Measurements from ENCODE around the gene NEDD8.

Gene NEDD8

GRCh38 chr14:24182110-24182882 is 49.9 kb downstream of the NEDD8 start:
- FAIRE-seq (no peak), DNase-seq (ENCODE audit: insufficient read length, low spot score) (no peak)

GRCh38 chr14:24181371-24182077 is 50.6 kb downstream of the NEDD8 start:
- FAIRE-seq (no peak), DNase-seq (ENCODE audit: insufficient read length, low spot score) (no peak)

- DNase-seq (ENCODE audit: insufficient read length, low spot score) (no peak), FAIRE-seq (no peak)
These were observed 52.0 kb downstream of the NEDD8 start for GRCh38 chr14:24179961-24180796.

- FAIRE-seq = no peak
These were observed 52.7 kb downstream of the NEDD8 start for GRCh38 chr14:24179294-24179960.

GRCh38 chr14:24178399-24179178 is 53.6 kb downstream of the NEDD8 start:
- DNase-seq (ENCODE audit: insufficient read length, low spot score) (no peak), FAIRE-seq (no peak)

More at GRCh38 chr14:24179294-24179960, 52.7 kb downstream of the NEDD8 start:
- DNase-seq (ENCODE audit: insufficient read length, low spot score) = no peak

- FAIRE-seq = no peak
- DNase-seq (ENCODE audit: insufficient read length, low spot score) = no peak
These were observed 54.3 kb downstream of the NEDD8 start for GRCh38 chr14:24177891-24178290.

GRCh38 chr14:24177041-24177825 is 54.9 kb downstream of the NEDD8 start:
- no peak for FAIRE-seq
- no peak for DNase-seq (ENCODE audit: insufficient read length, low spot score)

GRCh38 chr14:24176599-24176998 is 55.6 kb downstream of the NEDD8 start:
- no peak for FAIRE-seq
- no peak for DNase-seq (ENCODE audit: insufficient read length, low spot score)

GRCh38 chr14:24172871-24173281 is 59.3 kb downstream of the NEDD8 start:
- FAIRE-seq (no peak), DNase-seq (ENCODE audit: insufficient read length, low spot score) (no peak)

GRCh38 chr14:24172261-24172860 is 59.8 kb downstream of the NEDD8 start:
- FAIRE-seq = no peak
- DNase-seq (ENCODE audit: insufficient read length, low spot score) = no peak

GRCh38 chr14:24171422-24172260 is 60.5 kb downstream of the NEDD8 start, which contains the start of gene REC8:
TSS of gene REC8 (plus strand) at chr14:24172080. CDS start at chr14:24172553, 473 bp downstream.
- DNase-seq (ENCODE audit: insufficient read length, low spot score) (peak; percentile 85), FAIRE-seq (peak; percentile 79)

- FAIRE-seq (no peak), DNase-seq (ENCODE audit: insufficient read length, low spot score) (no peak)
These were observed 64.6 kb downstream of the NEDD8 start for GRCh38 chr14:24167469-24168114.
